WTC11 (cell line): ENCODE results near the gene CD320. TPM values are rescaled to one million over a fixed set of nuclear protein-coding genes. Genes with fewer than 3 reads are reported as not detected.
"Not testable (repeated sequence)": the region's sequence is repeated elsewhere in the genome, so short reads cannot be mapped to it uniquely, and the experiment has no call there.

Experiments
- ATAC-seq: fragments of 200-7000 bp; cut with Tn5 transposase; 2 replicates; pipeline ENCODE4 v1.10.0; 2021; ENCODE audit warnings: mild to moderate bottlenecking, moderate library complexity
- CTCF ChIA-PET: fragments of 300-600 bp; sonication (Branson Sonifier 250); formaldehyde crosslinking; loops from one replicate; lab custom pipeline; 2021; ENCODE audit warnings: antibody characterized with exemption; lab: Charles Lee
- POLR2A ChIA-PET: fragments of 350-600 bp; sonication (Branson Sonifier 250); formaldehyde crosslinking; loops from one replicate; lab custom pipeline; 2021; ENCODE audit warnings: antibody characterized with exemption; lab: Charles Lee
- DNase-seq: peaks from one replicate; pipeline ENCODE4 v3.0.0; 2021; ENCODE audit warnings: low spot score
- H3K27ac Mint-ChIP-seq: 2 replicates; pipeline ENCODE4 v1.8.0; 2021; ENCODE audit warnings: mixed read lengths
- H3K27me3 Mint-ChIP-seq: 2 replicates; pipeline ENCODE4 v1.8.0; 2021; ENCODE audit warnings: low read depth, mild to moderate bottlenecking, moderate library complexity, mixed read lengths
- H3K36me3 Mint-ChIP-seq: 2 replicates; pipeline ENCODE4 v1.8.0; 2021; ENCODE audit warnings: mixed read lengths
- H3K4me1 Mint-ChIP-seq: 2 replicates; pipeline ENCODE4 v1.8.0; 2022; ENCODE audit warnings: mixed read lengths
- H3K4me3 Mint-ChIP-seq: 2 replicates; pipeline ENCODE4 v1.8.0; 2021; ENCODE audit warnings: mild to moderate bottlenecking, moderate library complexity, mixed read lengths
- H3K9me3 Mint-ChIP-seq: 2 replicates; pipeline ENCODE4 v1.8.0; 2021; ENCODE audit warnings: mixed read lengths
- ATF1 ChIP-seq: sonication (generic); formaldehyde crosslinking; IDR thresholded peaks from 2 replicates; pipeline ENCODE4 v1.8.1; 2023; ENCODE audit warnings: mild to moderate bottlenecking, moderate library complexity, missing genetic modification reagents
- ATF2 ChIP-seq: sonication (generic); formaldehyde crosslinking; IDR thresholded peaks from 2 replicates; pipeline ENCODE4 v1.8.1; 2022; ENCODE audit warnings: low read depth, missing genetic modification reagents, borderline replicate concordance
- CDX4 ChIP-seq: fragments of 250-450 bp; sonication (Bioruptor Pico); IDR thresholded peaks from 2 replicates; pipeline ENCODE4 v1.9.0; 2021; ENCODE audit warnings: moderate library complexity, mild to moderate bottlenecking, inconsistent platforms, borderline replicate concordance
- EMX1 ChIP-seq: fragments of 250-450 bp; sonication (Bioruptor Pico); IDR thresholded peaks from 2 replicates; pipeline ENCODE4 v1.8.0; 2021; ENCODE audit warnings: mild to moderate bottlenecking
- GABPB1 ChIP-seq: sonication (generic); formaldehyde crosslinking; IDR thresholded peaks from 2 replicates; pipeline ENCODE4 v1.8.1; 2023; ENCODE audit warnings: mild to moderate bottlenecking, missing genetic modification reagents
- IRF2 ChIP-seq: sonication (generic); formaldehyde crosslinking; IDR thresholded peaks from 2 replicates; pipeline ENCODE4 v1.8.0; 2022; ENCODE audit warnings: low read depth, missing genetic modification reagents, borderline replicate concordance
- JUN ChIP-seq: sonication (generic); formaldehyde crosslinking; IDR thresholded peaks from 2 replicates; pipeline ENCODE4 v1.8.0; 2023; ENCODE audit warnings: mild to moderate bottlenecking, missing genetic modification reagents
- KAT7 ChIP-seq: sonication (generic); formaldehyde crosslinking; IDR thresholded peaks from 2 replicates; pipeline ENCODE4 v1.8.1; 2023; ENCODE audit warnings: missing genetic modification reagents, mild to moderate bottlenecking, borderline replicate concordance
- MAX ChIP-seq: sonication (generic); formaldehyde crosslinking; IDR thresholded peaks from 2 replicates; pipeline ENCODE4 v1.8.0; 2022; ENCODE audit warnings: mild to moderate bottlenecking, missing genetic modification reagents
- NFATC4 ChIP-seq: fragments of 250-450 bp; sonication (Bioruptor Pico); IDR thresholded peaks from 2 replicates; pipeline ENCODE4 v1.9.0; 2021; ENCODE audit warnings: mild to moderate bottlenecking
- NFYB ChIP-seq: sonication (generic); formaldehyde crosslinking; conservative IDR thresholded peaks from 2 replicates; pipeline ENCODE4 v1.8.0; 2022; ENCODE audit warnings: low read depth, missing genetic modification reagents
- PRDM15 ChIP-seq: sonication (generic); formaldehyde crosslinking; IDR thresholded peaks from 2 replicates; pipeline ENCODE4 v1.8.0; 2022; ENCODE audit warnings: missing genetic modification reagents
- PRRX2 ChIP-seq: fragments of 250-450 bp; sonication (Bioruptor Pico); IDR thresholded peaks from 2 replicates; pipeline ENCODE4 v1.8.0; 2021; ENCODE audit warnings: mild to moderate bottlenecking
- SOX15 ChIP-seq: fragments of 250-450 bp; sonication (Bioruptor Pico); IDR thresholded peaks from 2 replicates; pipeline ENCODE4 v1.9.0; 2021; ENCODE audit warnings: mild to moderate bottlenecking
- TEAD1 ChIP-seq: sonication (generic); formaldehyde crosslinking; IDR thresholded peaks from 2 replicates; pipeline ENCODE4 v1.8.0; 2022; ENCODE audit warnings: mild to moderate bottlenecking, missing genetic modification reagents
- TP53 ChIP-seq: sonication (generic); formaldehyde crosslinking; IDR thresholded peaks from 2 replicates; pipeline ENCODE4 v1.8.1; 2023; ENCODE audit warnings: mild to moderate bottlenecking, missing genetic modification reagents
- ZSCAN18 ChIP-seq: fragments of 250-450 bp; sonication (Bioruptor Pico); IDR thresholded peaks from 2 replicates; pipeline ENCODE4 v2.1.2; 2022; ENCODE audit warnings: mild to moderate bottlenecking, moderate library complexity
- total RNA-seq: library from RNA; stranded (reverse); gene quantifications from 3 replicates; pipeline ENCODE4 v1.2.3, GENCODE V29; 2021
- TF ChIP-seq, protein P1 (sequence below): fragments of 250-450 bp; sonication (Bioruptor Pico); IDR thresholded peaks from 2 replicates; pipeline ENCODE4 v1.9.0; 2021; ENCODE audit warnings: mild to moderate bottlenecking

Gene CD320
- total RNA-seq, 1 experiment from 2014 or later = 107 TPM

DNA sequence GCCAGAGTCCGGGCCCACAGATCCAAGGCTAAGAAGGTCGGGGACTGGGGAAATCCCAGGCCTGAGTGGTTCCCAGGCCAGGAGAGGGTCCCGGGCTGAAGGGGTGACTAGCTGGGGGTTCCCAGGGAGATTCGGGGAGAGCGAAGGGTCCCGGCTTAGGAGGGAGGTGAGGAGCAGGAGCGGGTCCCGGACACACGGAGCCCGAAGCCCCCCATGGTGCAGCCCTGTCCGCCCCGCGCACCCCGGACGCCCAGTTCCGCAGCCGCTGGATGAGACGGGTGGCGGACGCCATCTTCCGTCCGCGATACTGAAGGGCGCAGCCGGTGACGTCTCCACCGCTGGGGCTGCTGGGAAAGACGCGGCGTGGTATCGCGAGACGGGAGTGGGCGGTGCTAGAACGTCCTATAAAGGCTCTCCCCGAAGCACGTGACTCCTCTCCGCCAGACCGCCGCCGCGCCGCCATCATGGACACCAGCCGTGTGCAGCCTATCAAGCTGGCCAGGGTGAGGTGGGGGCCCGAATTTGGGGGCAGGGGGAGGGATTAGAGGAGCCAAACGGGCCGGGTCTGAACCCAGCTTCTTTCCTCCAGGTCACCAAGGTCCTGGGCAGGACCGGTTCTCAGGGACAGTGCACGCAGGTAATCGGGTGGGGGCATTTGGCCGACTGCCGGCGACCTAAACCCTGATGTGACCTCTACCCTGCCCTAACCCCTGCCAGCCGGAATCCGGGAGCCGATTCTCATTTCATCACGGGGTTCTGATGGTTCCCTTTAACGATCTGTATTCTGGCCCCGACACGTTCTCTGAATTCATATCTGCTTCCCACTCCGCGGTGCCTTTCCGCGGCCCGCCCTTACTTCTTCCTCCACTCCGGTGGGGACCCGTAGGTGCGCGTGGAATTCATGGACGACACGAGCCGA is 13.2 kb upstream of the CD320 start, which contains the start of the genes NDUFA7 and RPS28 (continued):
- no peak for TF ChIP-seq TP53 (CRISPR knock-in tag)
- TF ChIP-seq ZSCAN18 (CRISPR knock-in tag) = no peak
- TF ChIP-seq MAX = peak; percentile 86
- TF ChIP-seq NFYB = 0 out of 2 replicates have a peak, but pooled peaks have one; percentile 32
- no peak for TF ChIP-seq IRF2
- TF ChIP-seq, all 79 proteins: peak for 22

DNA sequence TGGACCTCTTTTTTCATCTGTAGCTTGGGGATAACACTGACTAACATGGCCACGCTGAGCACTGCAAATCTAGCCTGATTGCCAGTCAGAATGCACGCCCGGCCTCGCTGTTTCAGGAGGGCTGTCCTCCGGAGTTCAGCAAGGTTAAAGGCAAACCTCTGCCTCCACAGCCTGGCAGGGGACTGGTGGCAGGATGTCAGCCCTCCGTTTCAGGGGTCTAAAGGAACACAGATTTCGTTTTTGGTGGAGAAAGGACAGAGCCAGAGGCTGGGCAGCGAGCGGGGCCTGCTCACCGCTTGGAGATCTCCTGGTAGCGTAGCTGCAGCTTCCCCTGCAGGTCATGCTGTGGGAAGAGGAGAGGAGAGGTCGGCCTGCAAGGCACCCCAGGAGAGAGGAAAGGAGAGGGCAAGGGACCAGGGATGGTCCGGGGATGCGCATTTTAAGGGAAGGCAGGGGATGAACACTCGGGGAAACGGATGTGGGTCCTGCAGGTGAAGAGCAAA is 12.5 kb upstream of the CD320 start:
- DNase-seq = no peak
- no peaks in the 10 kb centered on the region for H3K9me3 Mint-ChIP-seq
- CTCF ChIA-PET = interaction anchor here (0.8 to 0.9 kb wide), 2 partner anchors 13 to 15 kb away, joined by 3 read pairs; no protein-coding TSS in a partner anchor
- 0 out of 2 replicates have a peak, but pooled peaks have one; percentile 1 for TF ChIP-seq TEAD1
- TF ChIP-seq JUN (CRISPR knock-in tag) = peak; percentile 54; the same call in 1 of the 2 replicates
- no peak for TF ChIP-seq PRRX2
- TF ChIP-seq, all 79 proteins: peak for 2
- H3K36me3 Mint-ChIP-seq = peaks cover 21% of the 10 kb centered on the region
- peak overlapping the region; percentile 98 for H3K27ac Mint-ChIP-seq
- H3K4me3 Mint-ChIP-seq = peak overlapping the region; percentile 97
- peaks cover 41% of the 10 kb centered on the region for H3K4me1 Mint-ChIP-seq
- H3K27me3 Mint-ChIP-seq = no peaks in the 10 kb centered on the region; the same call in 1 of the 2 replicates
- ATAC-seq = no peak
- POLR2A ChIA-PET = interaction anchor here (0.9 to 1.2 kb wide), 2 partner anchors 14 to 144 kb away, joined by 3 to 4 read pairs; no protein-coding TSS in a partner anchor

DNA sequence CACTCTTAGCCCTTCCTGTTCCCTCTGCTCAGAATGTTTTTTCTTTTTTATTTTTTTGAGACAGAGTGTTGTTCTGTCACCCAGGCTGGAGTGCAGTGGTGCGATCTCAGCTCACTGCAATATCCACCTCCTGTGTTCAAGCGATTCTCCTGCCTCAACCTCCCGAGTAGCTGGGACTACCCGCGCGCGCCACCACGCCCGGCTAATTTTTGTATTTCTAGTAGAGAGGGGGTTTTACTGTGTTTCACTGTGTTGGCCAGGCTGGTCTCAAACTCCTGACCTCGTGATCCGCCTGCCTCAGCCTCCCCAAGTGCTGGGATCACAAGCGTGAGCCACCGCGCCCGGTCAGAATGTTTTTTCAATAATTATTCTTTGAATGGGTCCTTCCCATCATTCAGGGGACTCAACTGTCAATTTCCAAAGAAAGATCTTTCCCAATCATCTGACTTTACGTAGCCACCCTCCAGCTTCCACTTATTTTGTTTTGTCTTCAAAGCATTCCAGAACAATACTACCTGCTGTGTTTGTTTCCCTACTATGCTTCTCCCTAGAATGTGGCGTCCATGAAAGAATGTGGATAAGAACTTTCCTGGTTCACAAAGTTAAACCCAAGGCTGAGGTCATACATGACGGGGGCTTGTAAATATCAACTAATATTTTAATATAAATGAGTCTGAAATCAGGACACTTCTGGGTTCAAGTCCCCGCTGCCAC is 11.8 kb upstream of the CD320 start:
- DNase-seq (no peak), ATAC-seq (no peak)
- H3K36me3 Mint-ChIP-seq = peaks cover 28% of the 10 kb centered on the region
- peak overlapping the region; percentile 98 for H3K27ac Mint-ChIP-seq
- no peaks in the 10 kb centered on the region for H3K9me3 Mint-ChIP-seq
- H3K4me1 Mint-ChIP-seq = peaks cover 48% of the 10 kb centered on the region
- no peaks in the 10 kb centered on the region; the same call in 1 of the 2 replicates for H3K27me3 Mint-ChIP-seq
- CTCF ChIA-PET = interaction anchor here (0.6 to 0.9 kb wide), 4 partner anchors 13 to 28 kb away, joined by 3 to 4 read pairs (median 3); no protein-coding TSS in a partner anchor
- TF ChIP-seq EMX1 (CRISPR knock-in tag) (no peak), TP53 (CRISPR knock-in tag) (no peak), JUN (CRISPR knock-in tag) (no peak), ATF1 (CRISPR knock-in tag) (no peak), GABPB1 (no peak), ATF2 (CRISPR knock-in tag) (no peak), KAT7 (CRISPR knock-in tag) (no peak), SOX15 (CRISPR knock-in tag) (no peak), CDX4 (CRISPR knock-in tag) (no peak), PRDM15 (CRISPR knock-in tag) (no peak), NFATC4 (no peak)
- TF ChIP-seq, protein P1, sequence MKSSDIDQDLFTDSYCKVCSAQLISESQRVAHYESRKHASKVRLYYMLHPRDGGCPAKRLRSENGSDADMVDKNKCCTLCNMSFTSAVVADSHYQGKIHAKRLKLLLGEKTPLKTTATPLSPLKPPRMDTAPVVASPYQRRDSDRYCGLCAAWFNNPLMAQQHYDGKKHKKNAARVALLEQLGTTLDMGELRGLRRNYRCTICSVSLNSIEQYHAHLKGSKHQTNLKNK = no peak
- TF ChIP-seq, all 79 proteins: peak for 0
- POLR2A ChIA-PET = interaction anchor here (1.0 to 1.2 kb wide), 2 partner anchors 15 to 104 kb away, joined by 3 read pairs; no protein-coding TSS in a partner anchor
- peak overlapping the region; percentile 97 for H3K4me3 Mint-ChIP-seq

GRCh38 chr19:8318835-8319234 is 10.7 kb upstream of the CD320 start:
- Mint-ChIP-seq H3K4me1 (peaks cover 49% of the 10 kb centered on the region), H3K36me3 (peaks cover 35% of the 10 kb centered on the region)
- not testable (repeated sequence) for H3K4me3 Mint-ChIP-seq, H3K9me3 Mint-ChIP-seq, H3K27ac Mint-ChIP-seq, ATAC-seq, DNase-seq, H3K27me3 Mint-ChIP-seq
- CTCF ChIA-PET = interaction anchor here (0.7 to 1.2 kb wide), 7 partner anchors 8 to 299 kb away, joined by 3 to 7 read pairs (median 4); no protein-coding TSS in a partner anchor
- POLR2A ChIA-PET = interaction anchor here (0.6 to 1.0 kb wide), 3 partner anchors 105 to 160 kb away, joined by 3 to 4 read pairs (median 3); no protein-coding TSS in a partner anchor
